ENCODE results near the gene AUTS2. TPM values are rescaled to one million over a fixed set of nuclear protein-coding genes. Genes with fewer than 3 reads are reported as not detected.

The AUTS2 gene
- total and polyA plus RNA-seq, 2 of the 8 experiments (the other 6 are each of a cell fraction or from before 2014, with no cell fraction given), result 25.9 to 101 TPM

DNA sequence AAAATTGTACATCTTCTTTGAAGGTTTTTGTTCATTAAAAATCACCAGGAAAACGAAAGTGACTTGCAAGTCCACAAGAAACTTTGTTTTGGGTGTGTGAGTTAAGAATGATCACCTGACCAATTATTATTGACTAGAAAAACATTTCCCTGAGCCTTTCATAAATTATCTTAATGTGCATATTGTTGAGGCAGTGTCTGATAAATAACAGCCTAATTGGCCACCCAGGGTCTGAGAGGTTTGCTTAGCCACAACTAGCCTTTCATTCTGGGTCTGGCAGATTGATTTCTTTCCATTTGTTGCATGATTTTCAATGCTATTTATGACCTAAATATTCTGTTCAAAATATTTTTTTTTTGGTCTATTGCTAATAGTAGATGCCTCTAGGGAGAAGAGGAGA, 152.8 kb downstream of the AUTS2 start (continued):
- no peak for TF ChIP-seq FOSL1 (IDR thresholded peaks at IDR 0.05; ENCODE audit: insufficient read depth, low read depth, low read length)
- no peak for TF ChIP-seq SP1 (IDR thresholded peaks at IDR 0.05; ENCODE audit: low read depth, low read length)
- TF ChIP-seq SIX5 (IDR thresholded peaks at IDR 0.05; ENCODE audit: low read depth, low read length), result no peak
